ENCODE measurements around the gene PRKAR1B. TPM values are rescaled to one million over a fixed set of nuclear protein-coding genes. Genes with fewer than 3 reads are reported as not detected.
A peak's percentile ranks its signal among the peaks of the same experiment; 100 is the strongest.

PRKAR1B gene
- polyA plus RNA-seq, 1 of the 3 experiments (the other 2 are of a cell fraction) = 63.7 TPM

GRCh38 chr7:767941-768731 lies 41.1 kb upstream of the PRKAR1B start:
- Histone ChIP-seq H3K4me3 (ENCODE audit: low read depth in 2 of 2, low read length in 1 of 2) (peak overlapping the region; percentile 52 to 57), H3K36me3 (replicated peaks in 1 of 2; ENCODE audit: control insufficient read depth in 1 of 2, insufficient read depth in 2 of 2, low read length in 1 of 2) (peaks cover 40 to 45% of the 10 kb centered on the region in 2 experiments), H3K4me2 (peak overlapping the region; percentile 90), H3F3A (replicated peaks; ENCODE audit: insufficient read depth) (peaks cover 41% of the 10 kb centered on the region), H3K27ac (ENCODE audit: low read depth in 2 of 2, low read length in 1 of 2) (peak overlapping the region; percentile 90 to 98), H3K9me3 (no peaks in the 10 kb centered on the region), H3K27me3 (ENCODE audit: insufficient read depth) (no peaks in the 10 kb centered on the region), H4K20me1 (ENCODE audit: insufficient read depth) (no peaks in the 10 kb centered on the region), H3K79me2 (ENCODE audit: insufficient read depth) (0 out of 2 replicates have a peak, but pooled peaks cover 8% of the 10 kb centered on the region), H3K9me2 (no peaks in the 10 kb centered on the region), H3K4me1 (ENCODE audit: control insufficient read depth in 1 of 2, insufficient read depth in 2 of 2, low read depth in 1 of 2, low read length in 1 of 2) (peaks cover 21 to 45% of the 10 kb centered on the region in 2 experiments), H2AFZ (ENCODE audit: low read depth) (peak overlapping the region; percentile 73), H3K9ac (peak overlapping the region; percentile 62)
- POLR2A ChIA-PET = interaction anchor here (0.6 to 2.6 kb wide), 20 partner anchors 11 to 576 kb away, joined by 3 to 25 read pairs (median 4); partner anchors contain the start of genes FAM20C, GET4 and PRKAR1B
- DNase-seq = peak; percentile 98
- CTCF ChIA-PET = interaction anchor here (0.7 to 5.8 kb wide), 13 partner anchors 11 to 446 kb away, joined by 3 to 42 read pairs (median 5); partner anchors contain the start of gene PRKAR1B
- 15% methylated on average over 50 of the region's 65 CpGs for WGBS (ENCODE audit: low lambda C conversion rate)
- peak; percentile 89; the same call in 1 of the 2 replicates for TF ChIP-seq ZBTB33 (IDR thresholded peaks at IDR 0.05; ENCODE audit: borderline replicate concordance, low read depth)
- TF ChIP-seq CTCF (IDR thresholded peaks at IDR 0.05) = peak; percentile 17; the same call in 1 of the 2 replicates
- peak; percentile 93 for TF ChIP-seq SIN3A (IDR thresholded peaks at IDR 0.05; ENCODE audit: borderline replicate concordance, low read depth, low read length)
- TF ChIP-seq TCF12 (IDR thresholded peaks at IDR 0.05) = no peak
- TF ChIP-seq RCOR1 (IDR thresholded peaks at IDR 0.05; ENCODE audit: low read length) = no peak
- TF ChIP-seq MXI1 (IDR thresholded peaks at IDR 0.05; ENCODE audit: low read depth, low read length) = peak; percentile 99
- peak; percentile 83 for TF ChIP-seq CHD2 (IDR thresholded peaks at IDR 0.05; ENCODE audit: low read length, partially characterized antibody)
- TF ChIP-seq, protein P1, sequence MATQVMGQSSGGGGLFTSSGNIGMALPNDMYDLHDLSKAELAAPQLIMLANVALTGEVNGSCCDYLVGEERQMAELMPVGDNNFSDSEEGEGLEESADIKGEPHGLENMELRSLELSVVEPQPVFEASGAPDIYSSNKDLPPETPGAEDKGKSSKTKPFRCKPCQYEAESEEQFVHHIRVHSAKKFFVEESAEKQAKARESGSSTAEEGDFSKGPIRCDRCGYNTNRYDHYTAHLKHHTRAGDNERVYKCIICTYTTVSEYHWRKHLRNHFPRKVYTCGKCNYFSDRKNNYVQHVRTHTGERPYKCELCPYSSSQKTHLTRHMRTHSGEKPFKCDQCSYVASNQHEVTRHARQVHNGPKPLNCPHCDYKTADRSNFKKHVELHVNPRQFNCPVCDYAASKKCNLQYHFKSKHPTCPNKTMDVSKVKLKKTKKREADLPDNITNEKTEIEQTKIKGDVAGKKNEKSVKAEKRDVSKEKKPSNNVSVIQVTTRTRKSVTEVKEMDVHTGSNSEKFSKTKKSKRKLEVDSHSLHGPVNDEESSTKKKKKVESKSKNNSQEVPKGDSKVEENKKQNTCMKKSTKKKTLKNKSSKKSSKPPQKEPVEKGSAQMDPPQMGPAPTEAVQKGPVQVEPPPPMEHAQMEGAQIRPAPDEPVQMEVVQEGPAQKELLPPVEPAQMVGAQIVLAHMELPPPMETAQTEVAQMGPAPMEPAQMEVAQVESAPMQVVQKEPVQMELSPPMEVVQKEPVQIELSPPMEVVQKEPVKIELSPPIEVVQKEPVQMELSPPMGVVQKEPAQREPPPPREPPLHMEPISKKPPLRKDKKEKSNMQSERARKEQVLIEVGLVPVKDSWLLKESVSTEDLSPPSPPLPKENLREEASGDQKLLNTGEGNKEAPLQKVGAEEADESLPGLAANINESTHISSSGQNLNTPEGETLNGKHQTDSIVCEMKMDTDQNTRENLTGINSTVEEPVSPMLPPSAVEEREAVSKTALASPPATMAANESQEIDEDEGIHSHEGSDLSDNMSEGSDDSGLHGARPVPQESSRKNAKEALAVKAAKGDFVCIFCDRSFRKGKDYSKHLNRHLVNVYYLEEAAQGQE (IDR thresholded peaks at IDR 0.05; ENCODE audit: low read depth, low read length) = peak; percentile 13
- peak; percentile 43; the same call in 1 of the 2 replicates for TF ChIP-seq TAF1 (IDR thresholded peaks at IDR 0.05; ENCODE audit: borderline replicate concordance, low read depth, low read length)
- no peak for TF ChIP-seq GATA2 (CRISPR knock-in tag; IDR thresholded peaks at IDR 0.05)
- no peak for TF ChIP-seq NRF1 (IDR thresholded peaks at IDR 0.05; ENCODE audit: low read depth, low read length)
- TF ChIP-seq NFIC (IDR thresholded peaks at IDR 0.05; ENCODE audit: borderline replicate concordance) = no peak; the same call in 1 of the 2 replicates
- TF ChIP-seq IRF3 (IDR thresholded peaks at IDR 0.05; ENCODE audit: low read depth, low read length) = 0 out of 2 replicates have a peak, but pooled peaks have one; percentile 4
- TF ChIP-seq RXRA (IDR thresholded peaks at IDR 0.05; ENCODE audit: borderline replicate concordance, low read depth) = no peak
- TF ChIP-seq FOSL2 (IDR thresholded peaks at IDR 0.05; ENCODE audit: borderline replicate concordance, low read depth) = no peak
- no peak for TF ChIP-seq SMC3 (IDR thresholded peaks at IDR 0.05; ENCODE audit: low read depth, low read length)
- no peak for TF ChIP-seq MEF2A (IDR thresholded peaks at IDR 0.05; ENCODE audit: borderline replicate concordance, low read depth)
- TF ChIP-seq TEAD4 (IDR thresholded peaks at IDR 0.05; ENCODE audit: borderline replicate concordance, insufficient read depth) = no peak
- TF ChIP-seq EP300 (IDR thresholded peaks at IDR 0.05; ENCODE audit: borderline replicate concordance in 1 of 2, low read depth in 1 of 2, low read length in 1 of 2) = no peak; a peak in 1 of 4 replicates
- TF ChIP-seq GABPA (IDR thresholded peaks at IDR 0.05; ENCODE audit: low read depth) = peak; percentile 88
- peak; percentile 98 for TF ChIP-seq USF2 (IDR thresholded peaks at IDR 0.05; ENCODE audit: borderline replicate concordance, low read depth, low read length)
